Ishikawa (cell line): ENCODE measurements around the gene MCM6.

ENCODE experiments used
- EGR1 ChIP-seq: IDR thresholded peaks from 2 replicates; pipeline ENCODE4 v1.6.1; 2012
- RAD21 ChIP-seq: IDR thresholded peaks from 2 replicates; pipeline ENCODE4 v1.6.1; 2012; ENCODE audit warnings: low read depth
- TCF12 ChIP-seq: IDR thresholded peaks from 2 replicates; pipeline ENCODE4 v1.6.1; 2012; ENCODE audit warnings: low read depth
- TEAD4 ChIP-seq: IDR thresholded peaks from 2 replicates; pipeline ENCODE4 v1.6.1; 2012

DNA sequence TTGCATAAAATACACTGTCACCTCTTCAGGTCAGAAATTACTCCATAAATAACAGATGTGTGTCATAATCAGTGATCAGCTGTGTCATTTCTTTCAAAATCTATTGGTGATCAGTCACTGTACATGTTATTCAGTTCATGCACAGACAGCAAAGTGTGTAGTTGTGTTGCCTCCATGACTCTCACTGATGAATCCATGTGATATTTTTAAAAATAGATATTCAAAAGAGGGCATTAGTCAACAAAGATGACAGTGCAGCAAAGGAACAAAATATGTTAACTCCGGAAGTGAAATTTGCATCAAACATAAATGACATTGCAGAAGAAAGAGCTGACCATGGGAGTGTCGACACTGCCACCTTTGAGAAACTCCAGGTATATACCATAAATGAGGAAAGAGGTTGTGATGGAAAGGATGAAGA is 17.1 kb upstream of the MCM6 start:
- TF ChIP-seq TCF12 (no peak), RAD21 (no peak), EGR1 (no peak), TEAD4 (no peak)
